Measurements from ENCODE around the gene TRPM2.

DNA sequence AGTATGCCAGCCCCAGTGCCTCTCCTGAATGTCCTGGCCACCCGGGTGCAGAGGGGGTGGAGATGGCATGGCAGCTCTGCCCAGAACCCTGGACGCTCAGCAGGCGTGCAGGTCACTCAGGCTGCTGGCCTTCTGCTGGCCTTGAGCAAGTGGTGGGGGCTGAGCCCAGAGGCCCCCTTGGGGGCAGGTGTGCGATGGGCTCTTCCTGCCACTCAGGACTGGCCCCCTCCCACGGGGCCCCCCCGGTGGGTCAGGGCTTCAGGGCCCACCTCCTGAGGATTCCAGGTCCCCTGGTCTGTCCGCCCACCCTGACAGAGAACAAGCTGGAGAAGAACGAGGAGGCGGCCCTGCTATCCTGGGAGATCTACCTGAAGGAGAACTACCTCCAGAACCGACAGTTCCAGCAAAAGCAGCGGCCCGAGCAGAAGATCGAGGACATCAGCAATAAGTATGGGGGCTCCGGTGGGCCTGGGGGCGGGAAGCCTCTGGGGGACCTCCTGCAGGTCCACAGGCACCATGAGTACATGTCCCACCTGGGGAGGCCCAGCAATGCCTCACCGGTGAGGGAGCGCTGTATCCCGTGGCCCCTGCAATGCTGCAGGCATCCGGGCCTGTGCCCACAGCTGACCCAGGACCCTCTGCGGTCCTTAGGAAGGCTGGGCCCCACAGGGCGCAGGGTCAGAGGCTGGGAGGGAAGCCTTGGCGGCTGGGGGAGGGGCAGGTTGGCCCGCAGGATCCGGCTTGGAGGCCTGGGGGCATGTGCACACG lies 64.9 kb downstream of the TRPM2 start:
- TF ChIP-seq POLR2A (IDR thresholded peaks at IDR 0.05; ENCODE audit: low read depth, low read length) (no peak), TAF1 (IDR thresholded peaks at IDR 0.05; ENCODE audit: low read depth, low read length) (no peak), SPI1 (IDR thresholded peaks at IDR 0.05; ENCODE audit: low read depth, low read length) (no peak)
